A549 treated with AZD2906 at 1 μM for 4 hours (cell line): ENCODE measurements around the gene LYZL6. TPM values are rescaled to one million over a fixed set of nuclear protein-coding genes. Genes with fewer than 3 reads are reported as not detected.

Experiments used
- total RNA-seq: library from RNA; stranded (reverse); fragments of 200-300 nt; extraction: Qiagen RNA extraction; gene quantifications from 5 replicates; pipeline ENCODE4 v1.2.3, GENCODE V29; 2022

Gene LYZL6, protein sequence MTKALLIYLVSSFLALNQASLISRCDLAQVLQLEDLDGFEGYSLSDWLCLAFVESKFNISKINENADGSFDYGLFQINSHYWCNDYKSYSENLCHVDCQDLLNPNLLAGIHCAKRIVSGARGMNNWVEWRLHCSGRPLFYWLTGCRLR
- total RNA-seq = not detected in 5 replicates

DNA sequence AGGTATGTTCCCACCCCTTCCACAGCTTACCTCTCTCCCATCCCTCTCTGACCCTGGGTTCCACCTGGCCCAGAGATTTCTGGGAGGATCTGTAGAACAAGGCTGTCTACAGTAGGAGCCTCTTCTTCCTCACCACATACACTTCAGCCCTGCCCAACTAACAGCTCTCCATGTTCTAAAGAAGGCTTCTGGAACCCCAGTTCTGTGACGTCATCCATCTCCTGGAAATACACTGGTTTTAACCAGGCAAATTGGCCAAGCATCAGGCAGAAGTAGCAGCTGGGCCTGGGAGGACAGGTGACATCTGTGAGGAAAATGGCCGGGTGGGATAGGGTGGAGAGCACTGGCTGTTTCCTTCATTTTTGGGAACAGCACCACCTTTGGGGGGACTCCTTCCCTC, at the start of gene LYZL6:
TSS of gene LYZL6 (minus strand) at position 177 of the 400 bp plus-strand sequence. CDS start 4,357 bp downstream, outside the sequence.

DNA sequence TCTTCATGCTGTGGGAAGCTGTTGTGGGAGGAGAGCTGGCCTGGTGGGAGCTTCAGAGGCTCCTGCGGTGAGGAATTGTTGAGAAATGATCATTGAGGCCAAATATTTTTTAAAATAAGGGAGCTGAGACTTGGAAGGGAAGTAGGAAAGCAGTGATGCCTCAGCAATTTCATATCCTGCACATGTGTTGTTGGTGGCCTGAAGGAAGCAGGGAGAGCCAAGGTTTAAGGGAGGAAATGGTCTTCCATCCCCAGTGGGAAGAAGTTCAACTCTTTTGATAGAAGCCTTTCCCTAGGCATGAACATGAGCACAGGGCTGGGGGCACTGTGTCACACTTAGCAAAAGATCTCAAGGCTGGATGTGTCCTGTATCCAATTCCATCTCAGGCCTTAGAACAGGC, 43.1 kb upstream of the LYZL6 start, which contains the start of gene CCL14:
TSS of gene CCL14 (minus strand) at position 87 of the 400 bp plus-strand sequence. CDS start at position 7, 80 bp downstream.

DNA sequence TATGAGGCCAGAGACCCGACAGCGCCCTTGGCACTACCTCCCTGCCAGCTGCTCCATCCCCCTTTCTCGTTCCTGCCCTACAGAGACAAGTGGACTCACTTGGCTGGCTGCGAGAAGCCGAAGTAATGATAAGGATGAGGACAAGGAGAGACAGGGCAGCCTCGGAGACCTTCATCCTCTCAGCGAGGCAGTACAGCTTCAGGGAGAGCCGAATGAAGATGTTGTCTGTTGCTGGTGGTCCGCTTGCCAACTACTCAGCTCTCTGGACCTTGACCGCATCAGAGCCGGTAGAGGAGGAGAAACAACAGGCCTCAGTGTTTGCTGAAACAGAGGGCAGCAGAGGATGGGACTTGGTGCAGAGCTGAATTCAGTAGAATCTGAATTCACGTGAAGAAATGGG, 37.7 kb upstream of the LYZL6 start, which contains the start of gene CCL16:
TSS of gene CCL16 (minus strand) at position 252 of the 400 bp plus-strand sequence. CDS start at position 175, 77 bp downstream.

DNA sequence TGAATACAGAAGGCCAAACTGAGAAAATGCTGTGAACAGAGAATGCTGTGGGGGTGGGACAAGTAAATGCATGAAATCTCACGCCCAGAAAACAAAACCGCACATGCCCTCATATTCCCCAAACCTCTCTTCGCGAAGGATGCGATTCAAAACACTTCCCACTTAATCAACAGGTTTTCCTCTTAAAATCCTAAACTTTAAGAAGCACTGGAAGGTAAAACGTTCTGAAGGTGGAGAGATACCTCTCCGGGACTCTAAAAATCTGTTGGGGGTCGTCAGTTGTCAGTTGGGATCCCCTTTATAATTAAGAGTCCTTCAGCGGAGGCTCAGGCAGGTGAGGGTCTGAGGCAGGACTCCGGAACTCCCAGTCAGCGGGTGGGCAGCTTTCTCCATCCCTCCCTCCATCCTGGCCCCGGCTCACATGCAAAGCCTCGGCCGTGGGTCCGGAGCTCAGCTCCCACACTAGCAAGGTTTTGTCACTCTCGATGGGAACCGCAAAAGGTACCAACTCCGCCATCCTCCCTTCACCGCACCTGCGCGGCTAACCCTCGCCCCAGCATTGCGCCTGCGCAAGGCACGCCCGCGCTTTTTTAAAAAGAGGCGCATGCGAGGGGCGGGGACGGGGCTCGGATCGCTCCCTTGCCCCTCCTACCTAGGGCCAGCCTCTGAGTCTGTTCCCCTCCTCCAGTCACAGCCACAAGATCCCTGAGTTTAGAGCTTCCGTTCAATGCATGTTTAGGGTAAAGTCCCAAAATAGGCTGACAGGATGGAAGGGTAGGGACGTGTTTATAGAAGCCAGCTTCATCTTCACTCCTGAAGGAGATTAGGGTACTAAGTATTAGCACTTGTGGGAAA, 13.1 kb downstream of the LYZL6 start, which contains the start of gene RDM1:
TSS of gene RDM1 (minus strand) at position 563 of the 855 bp plus-strand sequence. CDS start at position 517, 46 bp downstream.

Other genes with a start within 250 kb of the LYZL6 start
- 0.07 to 0.30 TPM (median 0.13 TPM) in 5 replicates for gene RASL10B, start 212.1 kb downstream of the LYZL6 start, total RNA-seq
- 0.07 to 0.09 TPM (median 0.08 TPM) in 5 replicates for gene GAS2L2, start 190.5 kb downstream of the LYZL6 start, total RNA-seq
- gene C17orf50, start 182.8 kb downstream of the LYZL6 start, total RNA-seq = 0.12 to 0.53 TPM (median 0.26 TPM) in 5 replicates
- 4.9 to 8.4 TPM (median 7.1 TPM) in 5 replicates for gene MMP28, start 148.1 kb downstream of the LYZL6 start, total RNA-seq
- 190 to 214 TPM (median 208 TPM) in 5 replicates for gene TAF15, start 134.2 kb downstream of the LYZL6 start, total RNA-seq
- gene HEATR9, start 74.8 kb downstream of the LYZL6 start, total RNA-seq = not detected in 5 replicates
- gene CCL5, start 63.4 kb downstream of the LYZL6 start, total RNA-seq = 0.79 to 1.5 TPM (median 1.2 TPM) in 5 replicates
- gene RDM1, start 12.9 kb downstream of the LYZL6 start, total RNA-seq = 2.6 to 3.9 TPM (median 3.4 TPM) in 5 replicates
- gene CCL16, start 37.8 kb upstream of the LYZL6 start, total RNA-seq = not detected in 5 replicates
- gene CCL14, start 43.0 kb upstream of the LYZL6 start, total RNA-seq = not detected in 5 replicates
- not detected in 5 replicates for gene CCL15, start 57.8 kb upstream of the LYZL6 start, total RNA-seq
- gene CCL23, start 74.3 kb upstream of the LYZL6 start, total RNA-seq = not detected in 5 replicates
- gene CCL18, start 120.6 kb upstream of the LYZL6 start, total RNA-seq = not detected in 5 replicates
- not detected in 5 replicates for gene CCL3, start 146.4 kb upstream of the LYZL6 start, total RNA-seq
- gene CCL4, start 160.1 kb upstream of the LYZL6 start, total RNA-seq = 0.09 TPM in 1 of 5 replicates, not detected in the others
- gene TBC1D3B, start 232.9 kb upstream of the LYZL6 start, total RNA-seq = 1.8 to 3.6 TPM (median 3.1 TPM) in 5 replicates